GF-D8 (cell line): ENCODE results near the gene HMCN2.

ENCODE experiments used
- DNase-seq: peaks from one replicate; lab custom pipeline; 2025; lab: John Stamatoyannopoulos, UW

The HMCN2 gene

DNA sequence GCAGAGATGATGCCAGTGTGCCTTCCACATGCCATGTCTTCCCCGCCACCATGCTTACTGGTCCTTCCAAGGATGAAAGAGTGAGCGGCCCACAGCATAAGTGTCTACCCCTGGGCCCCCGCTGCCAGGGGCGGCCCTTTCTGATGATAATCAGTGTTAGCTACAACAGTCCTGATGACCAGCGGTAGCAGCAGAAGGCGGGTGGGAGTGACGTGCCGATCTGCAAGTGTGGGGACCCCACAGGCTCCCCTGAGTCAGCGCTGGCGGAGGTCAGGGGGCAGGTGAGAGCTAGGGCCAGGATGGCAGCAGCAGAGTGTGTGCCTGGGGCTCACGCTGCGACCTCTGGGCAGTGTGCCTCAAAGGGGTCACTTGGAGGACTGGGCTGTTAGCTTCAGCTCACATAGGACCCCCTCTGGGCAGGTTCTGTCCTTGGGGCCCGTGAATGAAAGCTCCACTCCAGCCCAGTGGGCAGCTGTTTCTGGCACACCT is 80.4 kb downstream of the HMCN2 start:
- no peak for DNase-seq

DNA sequence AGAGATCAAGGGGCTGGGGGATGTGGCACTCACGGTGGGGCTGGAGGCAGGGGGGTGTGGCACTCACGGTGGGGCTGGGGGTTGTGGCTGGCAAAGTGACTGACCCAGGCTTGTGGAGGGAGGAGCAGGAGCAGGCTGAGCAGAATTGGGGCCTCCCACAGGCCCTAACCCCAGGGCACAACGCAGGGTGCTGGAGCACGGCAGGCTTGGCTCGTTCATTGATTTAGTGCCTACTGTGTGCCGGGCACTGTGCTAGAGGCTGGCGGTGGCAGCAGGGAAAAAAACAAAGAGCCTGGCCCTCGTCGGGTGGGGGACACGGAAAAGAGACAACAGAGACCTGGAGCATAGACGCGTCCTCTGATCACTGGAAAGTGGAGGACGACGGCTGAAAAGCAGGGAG is 80.9 kb downstream of the HMCN2 start:
- DNase-seq, result no peak

DNA sequence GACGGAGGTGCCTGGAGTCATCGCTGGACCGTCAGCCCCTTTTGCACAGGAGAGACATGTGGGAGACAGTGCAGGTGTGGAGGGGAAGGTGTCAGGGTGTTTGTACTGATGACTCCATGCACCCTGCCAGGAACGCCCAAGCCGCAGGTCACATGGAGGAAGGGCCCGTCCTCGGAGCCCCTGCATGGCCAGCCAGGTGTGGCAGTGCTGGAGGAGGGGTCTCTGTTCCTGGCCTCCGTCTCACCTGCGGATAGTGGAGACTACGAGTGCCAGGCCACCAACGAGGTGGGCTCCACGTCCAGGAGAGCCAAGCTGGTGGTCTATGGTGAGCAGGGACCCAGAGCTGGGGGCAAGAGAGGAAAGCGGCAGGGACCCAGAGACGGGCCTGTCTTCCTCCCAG is 81.5 kb downstream of the HMCN2 start:
- DNase-seq, result no peak

DNA sequence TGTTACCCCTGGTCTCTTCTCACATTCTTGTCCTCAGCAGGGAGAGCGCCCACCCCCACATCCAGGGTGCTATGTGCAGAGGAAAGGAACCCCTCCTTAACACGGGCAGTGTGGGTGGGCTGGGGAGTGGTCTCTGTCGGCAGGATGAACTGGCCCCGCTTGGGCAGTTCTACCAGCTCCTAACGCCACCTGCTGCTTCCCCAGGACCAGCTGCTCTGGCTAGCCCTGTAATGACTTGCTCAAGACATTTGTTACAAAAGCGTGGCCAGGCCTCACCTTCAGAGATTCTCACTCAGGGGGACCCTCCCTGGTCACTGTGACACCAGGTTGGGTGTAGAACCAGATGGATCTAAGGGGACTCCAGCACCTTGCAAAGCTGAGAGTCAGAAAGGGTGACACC is 82.4 kb downstream of the HMCN2 start:
- no peak for DNase-seq

DNA sequence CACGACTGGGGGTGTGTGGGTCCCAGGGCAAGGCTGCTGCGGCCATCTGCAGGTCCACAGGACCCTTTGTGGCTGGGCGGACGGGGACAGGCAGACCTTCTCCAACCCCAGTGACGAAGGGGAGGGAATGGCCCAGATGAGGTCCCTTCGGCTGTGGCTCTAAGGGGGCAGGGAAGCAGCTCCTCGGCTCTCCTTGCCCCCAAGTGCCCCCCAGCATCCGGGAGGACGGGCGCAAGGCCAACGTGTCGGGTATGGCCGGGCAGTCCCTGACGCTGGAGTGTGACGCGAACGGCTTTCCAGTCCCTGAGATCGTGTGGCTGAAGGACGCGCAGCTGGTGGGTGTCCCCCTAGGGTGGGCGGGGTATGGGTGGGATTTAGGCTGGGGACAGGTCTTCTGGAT is 82.8 kb downstream of the HMCN2 start:
- no peak for DNase-seq

DNA sequence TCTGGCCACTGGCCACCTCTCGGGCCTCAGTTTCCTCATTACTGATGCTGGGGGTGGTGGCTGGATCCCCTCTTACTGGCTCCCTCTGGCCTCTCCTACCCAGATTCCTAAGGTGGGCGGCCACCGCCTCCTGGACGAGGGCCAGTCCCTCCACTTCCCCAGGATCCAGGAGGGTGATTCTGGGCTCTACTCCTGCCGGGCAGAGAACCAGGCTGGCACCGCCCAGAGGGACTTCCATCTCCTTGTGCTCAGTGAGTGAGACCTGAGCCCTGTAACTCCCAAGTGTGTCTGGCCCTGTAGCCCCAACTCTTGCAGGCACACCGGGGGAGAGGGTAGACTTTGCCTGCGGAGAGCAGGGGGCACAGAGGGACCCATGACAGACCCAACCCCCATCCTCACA is 83.3 kb downstream of the HMCN2 start:
- DNase-seq, result no peak

DNA sequence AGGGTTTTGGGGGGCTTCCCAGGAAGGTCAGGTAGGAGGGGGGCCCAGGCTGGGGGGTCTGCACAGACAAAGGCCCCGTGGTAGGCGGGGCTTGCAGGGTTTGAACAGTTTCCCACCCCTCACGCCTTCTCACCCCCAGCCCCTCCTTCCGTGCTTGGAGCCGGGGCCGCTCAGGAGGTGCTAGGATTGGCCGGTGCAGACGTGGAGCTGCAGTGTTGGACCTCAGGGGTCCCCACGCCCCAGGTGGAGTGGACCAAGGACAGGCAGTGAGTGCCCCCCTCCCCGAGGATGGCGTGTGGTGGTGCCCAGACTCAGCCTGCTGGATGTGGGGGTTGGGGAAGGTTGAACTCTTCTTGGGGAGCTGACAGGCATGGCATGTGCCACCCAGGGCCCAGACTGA is 83.8 kb downstream of the HMCN2 start:
- no peak for DNase-seq

DNA sequence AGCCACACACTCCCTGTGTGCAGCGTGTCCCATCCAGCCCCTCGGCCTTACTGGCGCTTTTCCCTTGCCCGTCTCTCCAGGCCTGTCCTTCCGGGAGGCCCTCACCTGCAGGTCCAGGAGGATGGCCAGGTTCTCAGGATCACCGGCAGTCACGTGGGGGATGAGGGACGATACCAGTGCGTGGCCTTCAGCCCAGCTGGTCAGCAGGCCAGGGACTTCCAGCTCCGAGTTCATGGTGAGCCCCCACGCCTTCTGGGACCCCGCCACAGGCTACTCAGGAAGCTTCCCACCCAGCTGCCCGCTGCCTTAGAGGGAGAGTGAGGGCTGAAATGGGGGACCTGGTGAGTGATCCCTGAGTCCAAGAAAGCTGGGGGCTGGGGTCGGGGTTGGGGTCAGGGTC is 85.8 kb downstream of the HMCN2 start:
- DNase-seq, result no peak

DNA sequence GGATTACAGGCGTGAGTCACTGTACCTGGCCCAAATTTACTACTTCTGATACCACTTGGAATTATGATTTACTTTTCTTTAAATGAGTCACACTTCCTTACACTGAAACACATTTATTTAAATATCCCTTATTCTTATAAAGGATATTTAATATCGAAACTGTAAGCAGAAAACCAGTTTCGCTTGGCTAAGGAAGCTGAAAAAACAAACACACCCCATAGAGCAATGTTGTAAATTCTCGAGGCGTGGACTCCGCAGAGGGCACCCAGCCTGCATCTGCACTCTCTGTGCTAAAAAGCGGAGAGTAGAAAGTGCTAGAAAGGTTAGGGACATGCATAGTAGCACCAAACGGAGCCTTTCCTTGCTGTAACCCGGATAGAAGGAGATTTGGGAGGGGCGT is 86.5 kb downstream of the HMCN2 start:
- no peak for DNase-seq

DNA sequence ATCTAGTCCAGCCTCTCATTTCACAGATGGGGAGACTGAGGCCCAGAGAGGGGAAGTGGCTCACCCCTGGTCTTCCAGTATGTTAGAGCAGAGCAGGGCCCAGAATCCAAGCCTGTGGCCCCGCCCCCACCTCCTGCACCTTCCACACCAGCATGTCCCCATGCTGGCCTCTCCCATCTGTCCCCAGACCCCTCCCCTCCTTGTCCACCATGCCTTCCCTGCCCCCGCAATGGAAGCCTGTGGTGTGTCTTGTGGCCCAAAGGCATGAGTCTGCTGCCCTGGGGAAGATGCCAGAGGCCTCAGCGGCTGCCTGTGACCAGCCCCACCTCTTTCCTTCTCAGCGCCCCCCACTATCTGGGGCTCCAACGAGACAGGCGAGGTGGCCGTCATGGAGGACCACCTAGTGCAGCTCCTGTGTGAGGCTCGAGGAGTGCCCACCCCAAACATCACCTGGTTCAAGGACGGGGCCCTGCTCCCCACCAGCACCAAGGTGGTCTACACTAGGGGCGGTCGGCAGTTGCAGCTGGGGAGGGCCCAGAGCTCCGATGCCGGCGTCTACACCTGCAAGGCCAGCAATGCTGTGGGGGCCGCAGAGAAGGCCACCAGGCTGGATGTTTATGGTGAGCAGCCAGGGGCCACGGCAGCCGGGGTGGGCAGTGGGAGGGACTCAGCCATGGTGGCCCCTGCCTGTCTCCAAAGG is 87.2 kb downstream of the HMCN2 start:
- no peak for DNase-seq

DNA sequence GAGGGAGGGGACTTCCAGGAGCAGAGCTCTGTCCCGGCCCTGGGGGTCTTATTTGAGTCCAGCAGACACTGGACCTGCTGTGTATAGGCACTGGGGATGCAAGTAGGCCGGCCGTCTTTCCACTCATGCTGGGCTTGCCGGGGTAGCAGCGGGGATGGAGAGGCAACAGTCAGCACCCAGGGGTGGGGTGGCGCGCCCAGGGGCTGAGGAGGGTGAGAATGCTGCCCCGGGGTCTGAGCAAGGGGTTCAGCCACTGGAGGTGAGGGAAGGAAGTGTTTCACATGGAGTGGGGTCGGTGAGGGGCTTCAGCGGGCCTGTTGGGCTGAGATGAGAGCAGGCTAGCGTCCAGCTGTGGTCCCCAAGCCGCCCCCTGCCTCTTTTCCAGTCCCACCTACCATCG is 88.8 kb downstream of the HMCN2 start:
- no peak for DNase-seq

DNA sequence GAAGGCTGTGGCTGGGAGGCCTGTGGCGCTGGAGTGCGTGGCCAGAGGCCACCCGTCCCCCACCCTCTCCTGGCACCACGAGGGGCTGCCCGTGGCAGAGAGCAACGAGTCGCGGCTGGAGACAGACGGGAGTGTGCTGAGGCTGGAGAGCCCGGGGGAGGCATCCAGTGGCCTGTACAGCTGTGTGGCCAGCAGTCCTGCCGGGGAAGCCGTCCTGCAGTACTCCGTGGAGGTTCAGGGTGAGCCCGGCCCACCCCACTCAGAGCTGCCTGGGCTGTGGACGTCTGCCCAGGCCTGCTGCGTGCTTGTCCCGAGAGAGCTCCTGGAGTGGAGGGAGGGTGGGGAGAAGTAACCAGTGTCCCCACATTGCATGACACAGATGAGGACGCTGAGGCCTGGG is 89.2 kb downstream of the HMCN2 start:
- DNase-seq, result no peak

DNA sequence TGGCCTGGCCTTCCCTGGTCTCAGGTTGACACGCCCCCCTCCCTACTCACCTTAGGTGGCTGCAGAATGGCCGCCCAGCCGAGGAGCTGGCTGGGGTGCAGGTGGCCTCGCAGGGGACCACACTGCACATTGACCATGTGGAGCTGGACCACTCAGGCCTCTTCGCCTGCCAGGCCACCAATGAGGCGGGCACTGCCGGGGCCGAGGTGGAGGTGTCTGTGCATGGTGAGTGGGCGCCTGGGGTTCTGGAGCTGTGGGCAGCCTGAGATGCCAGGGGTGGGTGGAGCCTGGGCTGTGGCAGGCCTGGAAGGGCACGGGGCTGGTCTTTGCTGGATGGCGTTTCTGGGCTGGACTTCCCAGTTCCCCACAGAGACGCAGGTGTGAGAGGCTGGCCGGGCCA is 90.5 kb downstream of the HMCN2 start:
- no peak for DNase-seq

DNA sequence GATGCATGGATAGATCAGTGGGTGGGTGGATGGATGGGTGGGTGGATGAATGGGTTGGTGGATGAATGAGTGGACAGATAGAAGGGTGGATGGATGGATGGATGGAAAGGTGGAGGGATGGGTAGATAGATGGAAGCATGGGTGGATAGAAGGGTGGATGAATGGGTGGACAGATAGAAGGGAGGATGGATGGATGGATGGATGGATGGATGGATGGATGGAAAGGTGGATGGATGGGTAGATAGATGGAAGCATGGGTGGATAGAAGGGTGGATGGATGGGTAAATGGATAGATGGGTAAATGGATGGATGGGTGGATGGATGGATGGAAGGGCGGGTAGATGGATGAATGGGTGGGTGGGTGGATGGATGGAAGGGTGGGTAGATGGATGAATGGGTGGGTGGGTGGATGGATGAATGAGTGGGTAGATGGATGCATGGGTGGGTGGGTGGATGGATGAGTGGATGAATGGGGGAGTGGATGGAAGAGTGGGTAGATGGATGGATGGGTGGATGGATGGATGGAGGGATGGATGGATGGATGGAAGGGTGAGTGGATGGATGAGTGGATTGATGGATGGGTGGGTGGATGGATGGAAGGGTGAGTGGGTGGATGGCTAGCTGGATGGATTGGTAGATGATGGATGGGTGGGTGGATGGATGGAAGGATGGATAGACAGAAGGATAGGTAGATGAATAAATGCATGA is 91.5 kb downstream of the HMCN2 start:
- DNase-seq, result no peak

DNA sequence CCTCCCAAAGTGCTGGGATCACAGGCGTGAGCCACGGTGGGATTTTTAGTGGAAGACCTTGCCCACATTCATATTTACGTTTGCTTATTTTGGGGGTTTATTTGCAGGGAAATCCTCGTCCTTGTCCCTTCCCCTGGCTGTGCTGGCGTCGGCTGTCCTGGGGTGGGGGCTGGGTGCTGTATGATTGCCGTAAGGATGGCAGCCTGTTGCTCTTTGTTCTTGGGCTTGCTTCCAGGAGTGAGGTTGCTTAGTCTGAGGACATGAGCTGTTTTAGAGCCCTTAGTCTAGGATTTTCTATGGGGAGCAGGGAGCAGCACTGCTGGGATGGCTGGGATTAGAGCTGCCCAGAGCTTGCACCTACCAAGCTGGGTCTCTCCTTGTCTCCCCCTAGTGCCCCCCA is 93.4 kb downstream of the HMCN2 start:
- no peak for DNase-seq

DNA sequence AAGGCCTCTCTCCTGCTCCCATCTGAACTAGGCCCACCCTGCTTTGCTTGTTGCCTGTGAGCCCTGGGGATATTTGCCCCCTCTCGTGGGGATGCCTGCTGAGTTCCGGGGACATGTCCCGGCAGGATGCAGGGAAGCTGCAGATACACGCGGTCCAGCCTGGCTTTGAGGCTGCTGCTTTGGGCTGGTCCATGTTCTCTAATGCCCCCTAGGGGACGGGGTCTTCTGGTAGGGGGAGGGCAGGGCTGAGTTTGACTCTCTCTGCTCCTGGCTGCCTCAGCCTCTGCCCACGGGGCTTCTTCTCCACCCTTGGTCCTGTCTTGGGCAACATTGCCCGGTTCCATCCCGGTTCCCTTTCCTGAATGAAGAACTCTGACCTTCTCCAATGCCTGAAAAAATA is 94.3 kb downstream of the HMCN2 start:
- DNase-seq, result no peak

DNA sequence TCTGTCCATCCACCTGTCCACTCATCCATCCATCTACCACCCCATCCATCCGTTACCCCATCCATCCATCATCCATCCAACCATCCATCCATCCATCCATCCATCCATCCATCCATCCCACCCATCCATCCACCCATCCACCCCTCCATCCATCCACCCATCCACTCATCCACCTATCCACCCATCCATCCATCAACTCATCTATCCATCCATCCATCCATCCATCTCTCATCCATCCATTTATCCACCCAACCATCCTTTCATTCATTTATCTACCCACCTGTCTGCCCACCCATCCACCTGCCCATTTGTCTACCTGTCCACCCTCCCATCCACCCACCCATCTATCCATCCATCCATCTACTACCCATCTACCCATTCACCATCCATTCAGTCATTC is 95.1 kb downstream of the HMCN2 start:
- DNase-seq, result no peak

DNA sequence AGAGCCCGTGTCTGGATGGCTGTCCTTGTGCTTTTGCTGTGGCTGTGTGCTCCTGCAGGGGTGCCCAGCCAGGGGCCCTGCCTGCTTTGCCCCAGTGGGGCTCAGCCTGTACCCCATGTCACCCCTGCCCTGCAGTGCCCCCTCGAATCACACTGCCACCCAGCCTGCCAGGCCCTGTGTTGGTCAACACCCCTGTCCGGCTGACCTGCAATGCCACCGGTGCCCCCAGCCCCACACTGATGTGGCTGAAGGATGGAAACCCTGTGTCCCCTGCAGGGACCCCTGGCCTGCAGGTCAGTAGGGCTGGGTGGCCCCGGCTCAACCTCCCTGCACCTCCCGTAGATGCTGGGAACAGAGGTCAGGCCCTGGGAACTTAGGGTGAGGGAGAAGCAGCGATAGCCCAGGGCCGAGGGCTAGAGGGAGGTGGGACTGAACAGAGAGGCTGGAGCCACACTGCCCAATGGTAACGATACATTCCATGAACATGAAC is 96.4 kb downstream of the HMCN2 start:
- no peak for DNase-seq

DNA sequence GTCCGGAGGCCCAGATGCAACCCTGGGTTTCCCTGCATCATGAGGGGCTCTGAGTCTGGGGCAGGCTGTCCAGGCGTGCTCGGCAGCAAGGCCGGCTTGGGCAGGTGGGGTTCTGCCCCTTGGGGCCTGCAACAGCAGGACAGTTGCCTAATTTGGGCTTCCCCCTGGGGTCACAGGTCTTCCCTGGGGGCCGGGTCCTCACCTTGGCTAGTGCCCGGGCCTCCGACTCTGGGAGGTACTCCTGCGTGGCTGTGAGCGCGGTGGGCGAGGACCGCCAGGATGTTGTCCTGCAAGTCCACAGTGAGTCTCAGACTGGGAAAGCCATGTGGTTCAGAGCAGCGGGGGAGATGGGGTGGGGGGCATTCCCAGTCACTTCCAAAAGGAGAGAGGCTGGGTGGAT is 97.1 kb downstream of the HMCN2 start:
- no peak for DNase-seq

DNA sequence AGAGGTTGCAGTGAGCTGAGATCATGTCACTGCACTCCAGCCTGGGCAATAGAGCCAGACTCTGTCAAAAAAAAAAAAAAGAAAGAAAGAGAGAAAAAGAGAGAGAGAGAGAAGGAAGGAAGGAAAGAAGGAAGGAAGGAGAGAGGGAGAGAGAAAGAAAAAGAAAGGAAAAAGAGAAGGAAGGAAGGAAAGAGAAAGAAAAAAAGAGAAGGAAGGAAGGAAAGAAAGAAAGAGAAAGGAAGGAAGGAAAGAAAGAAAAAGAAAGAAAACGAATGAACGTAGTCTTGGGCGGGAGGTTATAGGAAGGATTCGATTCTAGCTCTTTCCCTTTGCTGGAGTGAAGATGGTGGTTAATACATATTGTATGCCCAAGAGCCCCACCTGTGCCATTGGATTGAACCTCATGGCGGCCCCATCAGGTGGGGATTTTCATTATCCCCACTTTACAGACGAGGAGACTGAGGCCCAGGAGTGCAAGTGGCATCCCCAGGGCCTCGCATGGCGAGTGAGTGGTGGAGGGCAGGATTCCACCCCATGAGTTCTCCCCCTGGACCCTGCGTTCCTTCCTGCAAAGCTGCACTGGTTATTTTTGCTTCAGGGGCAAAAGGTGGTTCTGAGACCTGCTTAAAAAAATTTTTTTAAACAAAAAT is 98.3 kb downstream of the HMCN2 start:
- DNase-seq, result no peak

DNA sequence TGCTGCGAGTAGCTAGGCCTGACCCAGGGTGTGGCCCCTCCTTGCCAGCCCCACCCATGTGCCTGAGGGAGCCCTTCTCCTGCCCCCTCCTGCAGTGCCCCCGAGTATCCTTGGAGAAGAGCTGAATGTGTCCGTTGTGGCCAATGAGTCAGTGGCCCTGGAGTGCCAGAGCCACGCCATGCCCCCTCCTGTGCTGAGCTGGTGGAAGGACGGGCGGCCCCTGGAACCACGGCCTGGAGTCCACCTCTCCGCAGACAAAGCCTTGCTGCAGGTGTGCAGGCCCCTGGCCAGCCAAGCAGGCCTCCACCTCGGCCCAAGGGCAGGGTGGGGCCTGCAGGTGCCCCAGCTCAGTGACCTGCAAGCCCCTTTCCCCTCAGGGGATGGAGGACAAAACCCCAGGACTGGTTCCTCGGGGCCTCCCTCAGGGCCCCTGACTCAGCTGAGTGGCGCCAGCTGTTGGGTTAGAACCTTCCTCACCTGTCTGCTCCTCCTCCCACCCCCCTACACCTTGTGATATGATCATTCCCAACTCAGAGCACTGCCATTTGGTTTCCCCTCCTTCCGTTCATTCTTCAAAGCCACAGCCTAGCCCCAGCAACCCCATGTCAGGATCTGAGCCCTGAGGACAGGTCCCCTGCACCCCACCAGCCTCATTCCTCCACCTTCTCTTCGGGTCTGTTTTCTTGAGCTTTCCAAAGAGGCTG is 99.2 kb downstream of the HMCN2 start:
- DNase-seq, result no peak

DNA sequence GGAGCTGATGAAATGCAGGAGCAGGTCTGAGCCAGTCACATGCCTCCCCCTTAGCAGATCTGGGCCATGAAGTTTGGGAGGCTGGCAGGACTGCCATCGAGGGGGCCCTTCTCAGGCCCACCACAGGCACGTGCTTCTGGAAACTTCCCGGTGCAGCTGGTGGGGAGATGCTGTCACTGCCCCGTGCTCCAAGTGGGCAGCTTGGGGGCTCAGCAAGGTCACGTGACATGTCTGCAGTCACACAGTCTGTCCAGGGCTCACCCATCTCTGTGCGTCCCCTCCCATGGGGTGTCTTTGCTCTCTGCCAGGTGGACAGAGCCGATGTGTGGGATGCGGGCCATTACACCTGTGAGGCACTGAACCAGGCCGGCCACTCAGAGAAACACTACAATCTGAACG is 99.8 kb downstream of the HMCN2 start:
- DNase-seq, result no peak

DNA sequence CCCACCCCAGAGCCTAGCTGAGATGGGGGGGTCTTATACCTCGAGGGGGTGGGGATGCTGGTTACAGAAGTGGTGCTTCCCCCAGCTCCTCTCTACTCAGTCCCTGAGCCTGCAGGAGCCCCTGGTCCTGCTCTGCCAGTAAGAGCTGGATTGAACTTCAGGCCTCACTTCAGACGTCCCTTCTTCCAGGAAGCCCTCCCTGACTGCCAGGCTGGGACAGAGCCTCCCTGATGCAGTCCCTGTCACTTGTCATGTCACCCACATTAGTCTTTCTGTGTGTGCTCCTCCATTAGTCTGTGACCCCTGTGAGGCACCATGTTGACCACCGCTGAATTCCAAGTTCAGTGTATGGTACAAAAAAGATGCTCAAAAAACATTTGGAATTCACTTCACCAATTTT is 100.5 kb downstream of the HMCN2 start:
- DNase-seq, result no peak
